Measurements from ENCODE around the gene GET4. TPM values are rescaled to one million over a fixed set of nuclear protein-coding genes. Genes with fewer than 3 reads are reported as not detected.

GET4 gene
- total RNA-seq, 1 experiment from 2014 or later: 24.6 TPM

Other genes with a start within 250 kb of the GET4 start
- 33.3 and 41.3 TPM in 2 replicates for gene DNAAF5, start 149.9 kb upstream of the GET4 start, total RNA-seq (2014; rRNA removed; shearing (Covaris generic))
- gene PRKAR1B, start 149.3 kb upstream of the GET4 start, total RNA-seq (2014; rRNA removed; shearing (Covaris generic)): 4.1 and 5.0 TPM in 2 replicates
- 67.6 and 89.9 TPM in 2 replicates for gene SUN1, start 44.1 kb upstream of the GET4 start, total RNA-seq (2014; rRNA removed; shearing (Covaris generic))
- gene ADAP1, start 78.1 kb downstream of the GET4 start, total RNA-seq (2014; rRNA removed; shearing (Covaris generic)): 1.6 and 1.8 TPM in 2 replicates
- 6.8 and 7.1 TPM in 2 replicates for gene COX19, start 99.0 kb downstream of the GET4 start, total RNA-seq (2014; rRNA removed; shearing (Covaris generic))
- gene CYP2W1, start 106.6 kb downstream of the GET4 start, total RNA-seq (2014; rRNA removed; shearing (Covaris generic)): not detected in 2 replicates
- 1.7 and 5.0 TPM in 2 replicates for gene GPR146, start 168.0 kb downstream of the GET4 start, total RNA-seq (2014; rRNA removed; shearing (Covaris generic))
- gene GPER1, start 211.6 kb downstream of the GET4 start, total RNA-seq (2014; rRNA removed; shearing (Covaris generic)): 0.39 and 0.84 TPM in 2 replicates